Stimulated activated CD4-positive, alpha-beta T cell treated with anti-CD3 and anti-CD28 coated beads, Interleukin-1b, Interleukin-23, amount 100 ng/mL, for 4 hours (primary cell): Measurements from ENCODE around the gene EGLN1.
"Not testable (repeated sequence)": the region's sequence is repeated elsewhere in the genome, so short reads cannot be mapped to it uniquely, and the experiment has no call there.

Experiments
- DNase-seq, 2 donors: peaks; one replicate each; pipeline ENCODE4 v3.0.0-alpha.2; 2020; ENCODE audit warnings: low read depth in 2 of 2

The EGLN1 gene

GRCh38 chr1:231363624-231364023 is 58.5 kb downstream of the EGLN1 start:
- DNase-seq: no peak

GRCh38 chr1:231362325-231362724 is 59.8 kb downstream of the EGLN1 start:
- no peak for DNase-seq

GRCh38 chr1:231359113-231359512 is 63.0 kb downstream of the EGLN1 start:
- DNase-seq: no peak

GRCh38 chr1:231357831-231358354 is 64.2 kb downstream of the EGLN1 start:
- peak in 1 of 2 donors; percentile 18 for DNase-seq

GRCh38 chr1:231357187-231357772 is 64.8 kb downstream of the EGLN1 start:
- DNase-seq: no peak

- DNase-seq: no peak
Observed at GRCh38 chr1:231355171-231355570, 66.9 kb downstream of the EGLN1 start.

- DNase-seq: no peak
Observed at GRCh38 chr1:231354330-231355020, 67.6 kb downstream of the EGLN1 start.

GRCh38 chr1:231353086-231353485 is 69.0 kb downstream of the EGLN1 start:
- no peak for DNase-seq

GRCh38 chr1:231351816-231352215 is 70.3 kb downstream of the EGLN1 start:
- DNase-seq: no peak

GRCh38 chr1:231348856-231349255 is 73.2 kb downstream of the EGLN1 start:
- DNase-seq: not testable (repeated sequence)

- no peak for DNase-seq
Observed at GRCh38 chr1:231348442-231348841, 73.6 kb downstream of the EGLN1 start.

GRCh38 chr1:231347961-231348360 is 74.1 kb downstream of the EGLN1 start:
- no peak for DNase-seq

GRCh38 chr1:231340328-231341013 is 81.6 kb downstream of the EGLN1 start:
- DNase-seq: no peak

- no peak for DNase-seq
Observed at GRCh38 chr1:231338270-231339128, 83.6 kb downstream of the EGLN1 start, which contains the start of gene SPRTN. SPRTN (plus strand) TSS chr1:231338293; CDS start chr1:231338384, 91 bp downstream.

- peak; percentile 93 to 98 for DNase-seq
Observed at GRCh38 chr1:231337472-231338269, 84.4 kb downstream of the EGLN1 start, which contains the start of gene EXOC8. EXOC8 (minus strand) TSS chr1:231337852; CDS start chr1:231337745, 107 bp downstream.

- peak in 1 of 2 donors; percentile 23 for DNase-seq
Observed at GRCh38 chr1:231337043-231337471, 85.0 kb downstream of the EGLN1 start.

- DNase-seq: no peak
Observed at GRCh38 chr1:231335663-231336602, 86.2 kb downstream of the EGLN1 start.

GRCh38 chr1:231334952-231335351 is 87.1 kb downstream of the EGLN1 start:
- DNase-seq: no peak

- no peak for DNase-seq
Observed at GRCh38 chr1:231334079-231334666, 87.9 kb downstream of the EGLN1 start.
